SK-N-SH (cell line): Measurements from ENCODE around the gene CA9. TPM values are rescaled to one million over a fixed set of nuclear protein-coding genes. Genes with fewer than 3 reads are reported as not detected.

Experiments used
- CTCF ChIA-PET: fragments of 300-600, 350-600 bp; formaldehyde crosslinking; extraction: SDS; loops from one replicate; lab custom pipeline; 2021; lab: Yijun Ruan, JAX
- POLR2A ChIA-PET: fragments of 350-600 bp; sonication (Branson Sonifier 250); formaldehyde crosslinking; extraction: SDS; loops from one replicate; lab custom pipeline; 2020; ENCODE audit warnings: antibody characterized with exemption, inconsistent platforms; lab: Yijun Ruan, JAX
- DNase-seq: peaks from one replicate; pipeline ENCODE4 v3.0.0; 2012
- H2AFZ ChIP-seq: fragments of 200-600 bp; sonication (generic); 2 replicates; pipeline ENCODE4 v1.8.1; 2016; ENCODE audit warnings: antibody characterized with exemption, mild to moderate bottlenecking, low read depth
- H3F3A ChIP-seq: fragments of 200-600 bp; sonication (generic); replicated peaks from 2 replicates; pipeline ENCODE3; 2016; ENCODE audit warnings: antibody characterized with exemption, mild to moderate bottlenecking; ENCODE audit not compliant: insufficient read depth
- H3K27ac ChIP-seq, 2 experiments: fragments of 200-500 bp in 1 of 2; fragments of 200-600 bp in 1 of 2; sonication (Bioruptor generic) in 1 of 2; sonication (generic), shearing (Covaris generic) in 1 of 2; 2 replicates each; pipeline versions ENCODE4 v1.5.1 to v1.6.1; 2014 to 2016; ENCODE audit warnings: low read depth in 2 of 2, inconsistent platforms in 1 of 2, low read length in 1 of 2, mild to moderate bottlenecking in 1 of 2, mixed read lengths in 1 of 2
- H3K27me3 ChIP-seq: fragments of 200-600 bp; sonication (generic), shearing (Covaris generic); 2 replicates; pipeline ENCODE4 v1.6.1; 2016; ENCODE audit warnings: mixed run types; ENCODE audit not compliant: insufficient read depth
- H3K36me3 ChIP-seq, 2 experiments: fragments of 200-500 bp in 1 of 2; fragments of 200-600 bp in 1 of 2; sonication (Bioruptor generic) in 1 of 2; sonication (generic) in 1 of 2; replicated peaks in 1 of 2; 2 replicates each; pipeline versions ENCODE3 to v1.5.1; 2014 to 2016; ENCODE audit warnings: low read length in 1 of 2, mild to moderate bottlenecking in 1 of 2; ENCODE audit not compliant: insufficient read depth in 2 of 2, control insufficient read depth in 1 of 2
- H3K4me1 ChIP-seq, 2 experiments: fragments of 200-500 bp in 1 of 2; fragments of 200-600 bp in 1 of 2; sonication (Bioruptor generic) in 1 of 2; sonication (generic), shearing (Covaris generic) in 1 of 2; 2 replicates each; pipeline versions ENCODE4 v1.5.1 to v1.6.1; 2014 to 2016; ENCODE audit warnings: low read depth in 1 of 2, low read length in 1 of 2, mixed run types in 1 of 2; ENCODE audit not compliant: insufficient read depth in 2 of 2, control insufficient read depth in 1 of 2
- H3K4me2 ChIP-seq: fragments of 200-600 bp; sonication (generic), shearing (Covaris generic); 2 replicates; pipeline ENCODE4 v1.6.1; 2017; ENCODE audit warnings: mixed run types
- H3K4me3 ChIP-seq, 2 experiments: fragments of 200-500 bp in 1 of 2; fragments of 200-600 bp in 1 of 2; sonication (Bioruptor generic) in 1 of 2; sonication (generic), shearing (Covaris generic) in 1 of 2; 2 replicates each; pipeline versions ENCODE4 v1.5.1 to v1.8.1; 2014 to 2016; ENCODE audit warnings: low read depth in 2 of 2, inconsistent platforms in 1 of 2, low read length in 1 of 2, mild to moderate bottlenecking in 1 of 2, mixed read lengths in 1 of 2, moderate library complexity in 1 of 2
- H3K79me2 ChIP-seq: fragments of 200-600 bp; sonication (generic); 2 replicates; pipeline ENCODE4 v1.8.1; 2017; ENCODE audit warnings: mild to moderate bottlenecking; ENCODE audit not compliant: insufficient read depth
- H3K9ac ChIP-seq: fragments of 200-600 bp; sonication (generic); 2 replicates; pipeline ENCODE4 v1.6.1; 2017; ENCODE audit warnings: mixed run types
- H3K9me2 ChIP-seq: fragments of 200-600 bp; sonication (generic); 2 replicates; pipeline ENCODE4 v1.6.1; 2017; ENCODE audit warnings: mixed run types
- H3K9me3 ChIP-seq: fragments of 200-600 bp; sonication (generic); 2 replicates; pipeline ENCODE4 v1.6.1; 2017; ENCODE audit warnings: mixed run types, mild to moderate bottlenecking, moderate library complexity
- H4K20me1 ChIP-seq: fragments of 200-600 bp; sonication (generic); 2 replicates; pipeline ENCODE4 v1.6.1; 2017; ENCODE audit warnings: mild to moderate bottlenecking, mixed run types; ENCODE audit not compliant: insufficient read depth
- CHD2 ChIP-seq: fragments of 150-350 bp; IDR thresholded peaks from 2 replicates; pipeline ENCODE4 v1.6.1; 2018; ENCODE audit warnings: low read length; ENCODE audit not compliant: partially characterized antibody
- CTCF ChIP-seq: fragments of 200-600 bp; sonication (generic); IDR thresholded peaks from 2 replicates; pipeline ENCODE4 v1.6.1; 2017; ENCODE audit warnings: antibody characterized with exemption, mild to moderate bottlenecking, moderate library complexity
- EP300 ChIP-seq, 2 experiments: IDR thresholded peaks; 2 replicates each; pipeline versions ENCODE4 v1.4.0 to v1.6.1; 2012; ENCODE audit warnings: borderline replicate concordance in 1 of 2, low read depth in 1 of 2, low read length in 1 of 2
- FOXJ3 ChIP-seq: sonication (generic); formaldehyde crosslinking; IDR thresholded peaks from 2 replicates; pipeline ENCODE4 v1.5.1; 2020; ENCODE audit warnings: mild to moderate bottlenecking, missing genetic modification reagents
- FOXM1 ChIP-seq: IDR thresholded peaks from 2 replicates; pipeline ENCODE4 v1.4.0; 2012; ENCODE audit warnings: low read depth, mild to moderate bottlenecking
- GATA2 ChIP-seq: sonication (generic); formaldehyde crosslinking; IDR thresholded peaks from 2 replicates; pipeline ENCODE4 v1.5.0; 2020; ENCODE audit warnings: mild to moderate bottlenecking, missing genetic modification reagents
- IRF3 ChIP-seq: fragments of 150-350 bp; IDR thresholded peaks from 2 replicates; pipeline ENCODE4 v1.6.1; 2016; ENCODE audit warnings: mild to moderate bottlenecking, low read depth, low read length
- MEF2A ChIP-seq: IDR thresholded peaks from 2 replicates; pipeline ENCODE4 v1.4.0; 2012; ENCODE audit warnings: low read depth, borderline replicate concordance
- NFIC ChIP-seq: IDR thresholded peaks from 2 replicates; pipeline ENCODE4 v1.4.0; 2012; ENCODE audit warnings: borderline replicate concordance
- NRF1 ChIP-seq: IDR thresholded peaks from 2 replicates; pipeline ENCODE4 v1.6.1; 2012; ENCODE audit warnings: low read depth, mild to moderate bottlenecking, low read length
- POLR2AphosphoS5 ChIP-seq: IDR thresholded peaks from 2 replicates; pipeline ENCODE4 v1.6.1; 2012; ENCODE audit warnings: low read depth, low read length
- RAD21 ChIP-seq: IDR thresholded peaks from 2 replicates; pipeline ENCODE4 v1.6.1; 2012; ENCODE audit warnings: mild to moderate bottlenecking, low read length
- RCOR1 ChIP-seq: fragments of 150-350 bp; IDR thresholded peaks from 2 replicates; pipeline ENCODE4 v1.6.1; 2017; ENCODE audit warnings: antibody characterized with exemption, low read length
- RFX5 ChIP-seq: IDR thresholded peaks from 2 replicates; pipeline ENCODE4 v1.6.1; 2012; ENCODE audit warnings: mild to moderate bottlenecking, improper control_type of control experiment, low read length
- SIN3A ChIP-seq: IDR thresholded peaks from 2 replicates; pipeline ENCODE4 v1.6.1; 2012; ENCODE audit warnings: low read depth, mild to moderate bottlenecking, low read length, moderate library complexity, borderline replicate concordance
- SMC3 ChIP-seq: IDR thresholded peaks from 2 replicates; pipeline ENCODE4 v1.6.1; 2012; ENCODE audit warnings: low read depth, low read length, improper control_type of control experiment
- TEAD4 ChIP-seq: IDR thresholded peaks from 2 replicates; pipeline ENCODE4 v1.4.0; 2012; ENCODE audit warnings: mild to moderate bottlenecking, borderline replicate concordance; ENCODE audit not compliant: insufficient read depth
- ZBTB33 ChIP-seq: IDR thresholded peaks from 2 replicates; pipeline ENCODE4 v1.4.0; 2012; ENCODE audit warnings: low read depth, borderline replicate concordance
- WGBS: methylation state at CpG from one replicate; pipeline ENCODE4 v1.1.6; 2017; ENCODE audit warnings: low lambda C conversion rate; 5-methylcytosine and 5-hydroxymethylcytosine counted together
- polyA plus RNA-seq, 3 experiments: library from polyadenylated mRNA; depleted of rRNA; stranded (reverse); fragments of >200 nt; gene quantifications; 2 replicates each; pipeline ENCODE4 v1.2.3, GENCODE V29; 2012

The CA9 gene
- polyA plus RNA-seq, 1 of the 3 experiments (the other 2 are of a cell fraction) = 1.4 TPM

GRCh38 chr9:35658968-35659220, 14.8 kb upstream of the CA9 start:
- peak overlapping the region; percentile 80 for H3K4me2 ChIP-seq
- no peaks in the 10 kb centered on the region for H3K27me3 ChIP-seq
- H3K4me1 ChIP-seq = peaks cover 0 to 16% of the 10 kb centered on the region in 2 experiments; a peak in 1 of 4 replicates
- H3K4me3 ChIP-seq = peak overlapping the region; percentile 70 to 82
- H4K20me1 ChIP-seq = no peaks in the 10 kb centered on the region
- H3K27ac ChIP-seq = peak overlapping the region; percentile 97 to 98
- H3K36me3 ChIP-seq = peaks cover 0 to 11% of the 10 kb centered on the region in 2 experiments
- H3K9me3 ChIP-seq = no peaks in the 10 kb centered on the region
- no peak overlapping the region for H2AFZ ChIP-seq
- 6% methylated on average over 2 of the region's 2 CpGs for WGBS
- peaks cover 27% of the 10 kb centered on the region for H3F3A ChIP-seq
- H3K79me2 ChIP-seq = peaks cover 25% of the 10 kb centered on the region
- no peak for DNase-seq
- no peaks in the 10 kb centered on the region for H3K9me2 ChIP-seq
- CTCF ChIA-PET = interaction anchor here (0.7 to 6.0 kb wide), 25 partner anchors 9 to 223 kb away, joined by 3 to 86 read pairs (median 6); partner anchors contain the start of genes CA9, CREB3, TLN1 and TPM2
- POLR2A ChIA-PET = interaction anchor here (0.8 to 3.8 kb wide), 5 partner anchors 12 to 562 kb away, joined by 3 to 20 read pairs (median 4); partner anchors contain the start of genes CREB3, PIGO and TLN1
- TF ChIP-seq MEF2A (no peak), RFX5 (no peak), FOXJ3 (CRISPR knock-in tag) (no peak), ZBTB33 (no peak), IRF3 (no peak), NRF1 (no peak), NFIC (no peak), SIN3A (no peak), CHD2 (no peak), TEAD4 (no peak), FOXM1 (no peak), EP300 (IDR thresholded peaks at IDR 0.05; ENCODE audit: borderline replicate concordance in 1 of 2, low read depth in 1 of 2, low read length in 1 of 2) (no peak), POLR2AphosphoS5 (no peak), RAD21 (no peak), CTCF (no peak), SMC3 (no peak), GATA2 (no peak), RCOR1 (no peak)
- H3K9ac ChIP-seq = peak overlapping the region; percentile 88
